PC-3 (cell line): ENCODE results near the gene SLC12A5. TPM values are rescaled to one million over a fixed set of nuclear protein-coding genes. Genes with fewer than 3 reads are reported as not detected.
"Not testable (repeated sequence)": the region's sequence is repeated elsewhere in the genome, so short reads cannot be mapped to it uniquely, and the experiment has no call there.

ENCODE experiments used
- ATAC-seq: fragments of 200-7000 bp; cut with Tn5 transposase; 2 replicates; pipeline ENCODE4 v1.9.1; 2020; ENCODE audit warnings: mild to moderate bottlenecking, moderate library complexity
- BruUV-seq: library from RNA; stranded (reverse); fragments of 400-500 nt; replicated peaks from 2 replicates; lab custom pipeline; 2021; lab: Mats Ljungman, UMichigan
- CTCF ChIA-PET: fragments of 300-600 bp; sonication (Branson Sonifier 250); formaldehyde crosslinking; loops from one replicate; lab custom pipeline; 2022; ENCODE audit warnings: antibody characterized with exemption; lab: Charles Lee
- POLR2A ChIA-PET: fragments of 300-600 bp; sonication (Branson Sonifier 250); formaldehyde crosslinking; loops from one replicate; lab custom pipeline; 2022; ENCODE audit warnings: antibody characterized with exemption; ENCODE audit not compliant: unreplicated experiment; lab: Charles Lee
- DNase-seq: peaks from one replicate; pipeline ENCODE4 v3.0.0-alpha.2; 2015
- H2AFZ ChIP-seq: fragments of 300-600 bp; sonication (generic); 2 replicates; pipeline ENCODE4 v1.6.0; 2016; ENCODE audit warnings: antibody characterized with exemption, low read length
- H3F3A ChIP-seq: fragments of 300-600 bp; sonication (generic); one replicate; pipeline ENCODE4 v1.6.0; 2017; ENCODE audit warnings: antibody characterized with exemption, low read length, control low read depth, mild to moderate bottlenecking; ENCODE audit not compliant: unreplicated experiment
- H3K27ac ChIP-seq: fragments of 300-600 bp; sonication (generic); 2 replicates; pipeline ENCODE4 v1.5.1; 2016; ENCODE audit warnings: mild to moderate bottlenecking, low read length
- H3K27me3 ChIP-seq: fragments of 300-600 bp; sonication (generic); 2 replicates; pipeline ENCODE4 v1.6.1; 2016; ENCODE audit warnings: low read length, mixed read lengths
- H3K36me3 ChIP-seq: fragments of 300-600 bp; sonication (generic); 2 replicates; pipeline ENCODE4 v1.6.1; 2016; ENCODE audit warnings: low read depth, mixed run types, low read length, mixed read lengths
- H3K4me1 ChIP-seq: fragments of 300-600 bp; sonication (generic); 2 replicates; pipeline ENCODE4 v1.5.1; 2016; ENCODE audit warnings: low read length; ENCODE audit not compliant: insufficient read depth
- H3K4me2 ChIP-seq: fragments of 300-600 bp; sonication (generic); 2 replicates; pipeline ENCODE4 v1.6.0; 2016; ENCODE audit warnings: low read length
- H3K4me3 ChIP-seq: fragments of 300-600 bp; sonication (generic); 2 replicates; pipeline ENCODE4 v1.5.1; 2016; ENCODE audit warnings: mild to moderate bottlenecking, low read length, mixed read lengths
- H3K79me2 ChIP-seq: fragments of 300-600 bp; sonication (generic); 2 replicates; pipeline ENCODE4 v1.6.1; 2017; ENCODE audit warnings: low read length, mixed read lengths
- H3K9ac ChIP-seq: fragments of 300-600 bp; sonication (generic); 2 replicates; pipeline ENCODE4 v1.6.0; 2016; ENCODE audit warnings: mild to moderate bottlenecking, low read length
- H3K9me2 ChIP-seq: fragments of 300-600 bp; sonication (generic); replicated peaks from 2 replicates; pipeline ENCODE4 v1.6.1; 2016; ENCODE audit warnings: mixed run types, low read length, mixed read lengths
- H3K9me3 ChIP-seq: fragments of 300-600 bp; sonication (generic); 2 replicates; pipeline ENCODE4 v1.6.1; 2016; ENCODE audit warnings: low read length, mixed read lengths
- H4K20me1 ChIP-seq: fragments of 300-600 bp; sonication (generic); 2 replicates; pipeline ENCODE4 v1.6.1; 2016; ENCODE audit warnings: low read length, mixed read lengths
- EZH2 ChIP-seq: fragments of 300-600 bp; sonication (generic); IDR thresholded peaks from one replicate; pipeline ENCODE4 v1.6.1; 2017; ENCODE audit warnings: antibody characterized with exemption, mild to moderate bottlenecking, low read length; ENCODE audit not compliant: unreplicated experiment
- EZH2phosphoT487 ChIP-seq: fragments of 300-600 bp; sonication (generic); IDR thresholded peaks from 2 replicates; pipeline ENCODE4 v1.6.1; 2018; ENCODE audit warnings: mild to moderate bottlenecking, antibody characterized with exemption, low read length, borderline replicate concordance
- intact Hi-C: fragments of 100-400 bp; cut with micrococcal nuclease; formaldehyde crosslinking; loops from 2 replicates; pipeline ENCODE4 v1.9.0; 2023
- total RNA-seq: library from RNA; depleted of rRNA; stranded (reverse); fragments of >200 nt; gene quantifications from 2 replicates; pipeline ENCODE4 v1.2.3, GENCODE V29; 2014
- TF ChIP-seq, protein P1 (sequence below): fragments of 300-600 bp; sonication (generic); conservative IDR thresholded peaks from 2 replicates; pipeline ENCODE4 v1.5.1; 2017; ENCODE audit warnings: antibody characterized with exemption, low read depth, mild to moderate bottlenecking, low read length

SLC12A5 gene
- total RNA-seq, 1 experiment from 2014 or later, result 2.4 TPM

DNA sequence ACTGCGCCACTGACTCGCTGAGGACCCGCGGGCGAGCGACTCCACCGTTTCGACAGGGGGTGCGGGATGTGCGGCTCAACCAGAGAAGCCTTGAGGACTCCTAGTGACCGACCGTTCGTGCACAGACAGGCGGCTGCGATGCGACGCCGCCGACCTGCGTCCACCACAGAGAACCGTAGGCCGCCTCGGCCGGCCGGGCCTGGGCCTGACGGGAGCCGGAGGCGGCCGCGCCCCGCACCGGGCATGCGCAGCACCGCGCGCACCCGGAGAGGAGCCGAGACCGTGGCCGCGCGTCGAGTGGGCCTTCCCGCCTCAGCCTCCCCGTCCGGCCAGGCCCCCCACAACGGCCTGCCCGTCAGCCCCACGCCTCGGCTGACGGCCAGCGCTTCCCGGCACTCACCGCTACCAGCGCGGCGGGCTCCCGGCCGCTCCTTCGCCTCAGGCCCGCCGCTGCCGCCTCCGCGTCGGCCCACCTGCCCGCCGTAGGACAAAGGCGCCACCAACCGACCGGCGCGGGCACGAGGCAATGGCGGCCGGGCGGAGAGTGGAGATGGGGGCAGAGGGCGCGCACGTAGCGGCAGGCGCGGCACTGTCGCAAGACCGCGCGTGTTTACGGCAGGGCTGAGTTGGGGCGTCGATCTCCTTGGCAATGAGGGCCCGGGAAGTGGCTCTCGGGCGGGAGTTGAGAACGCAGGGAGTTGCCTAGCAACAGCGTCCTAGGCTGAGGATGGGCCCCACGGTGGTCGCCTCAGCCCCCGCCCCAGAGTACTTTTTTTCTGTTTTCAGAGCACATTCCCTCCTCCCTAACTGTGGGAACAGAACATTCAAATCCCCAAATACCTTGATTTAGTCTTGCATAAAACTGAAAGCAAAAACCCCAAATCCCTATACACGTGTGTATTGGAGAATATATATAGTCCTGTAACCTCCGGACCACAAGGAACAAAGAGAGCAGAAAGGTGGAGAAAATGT, 60.7 kb downstream of the SLC12A5 start, which contains the start of gene NCOA5:
Gene NCOA5, minus strand, starts transcription at position 546 of the 972 bp plus-strand sequence. CDS start 10,538 bp downstream, outside the sequence.
- peak; percentile 85 for ATAC-seq
- Histone ChIP-seq H3K27ac (peak within 1 kb of the TSS; percentile 77), H3F3A (no peaks in the 10 kb centered on the region), H3K9ac (peak within 1 kb of the TSS; percentile 96), H3K9me2 (no peaks in the 10 kb centered on the region), H3K4me1 (peaks cover 37% of the 10 kb centered on the region), H3K9me3 (no peaks in the 10 kb centered on the region), H3K4me2 (peak within 1 kb of the TSS; percentile 80), H2AFZ (peak within 1 kb of the TSS; percentile 55), H3K36me3 (no peaks in the 10 kb centered on the region), H4K20me1 (peaks cover 45% of the 10 kb centered on the region), H3K4me3 (peak within 1 kb of the TSS; percentile 76), H3K79me2 (peaks cover 48% of the 10 kb centered on the region), H3K27me3 (no peaks in the 10 kb centered on the region)
- ChIA-PET POLR2A (no interaction called here), CTCF (no interaction called here)
- BruUV-seq, result no TSS peak
- peak; percentile 98 for DNase-seq
- intact Hi-C loops, result no loop called here
- TF ChIP-seq EZH2phosphoT487, result no peak
- TF ChIP-seq, protein P1, sequence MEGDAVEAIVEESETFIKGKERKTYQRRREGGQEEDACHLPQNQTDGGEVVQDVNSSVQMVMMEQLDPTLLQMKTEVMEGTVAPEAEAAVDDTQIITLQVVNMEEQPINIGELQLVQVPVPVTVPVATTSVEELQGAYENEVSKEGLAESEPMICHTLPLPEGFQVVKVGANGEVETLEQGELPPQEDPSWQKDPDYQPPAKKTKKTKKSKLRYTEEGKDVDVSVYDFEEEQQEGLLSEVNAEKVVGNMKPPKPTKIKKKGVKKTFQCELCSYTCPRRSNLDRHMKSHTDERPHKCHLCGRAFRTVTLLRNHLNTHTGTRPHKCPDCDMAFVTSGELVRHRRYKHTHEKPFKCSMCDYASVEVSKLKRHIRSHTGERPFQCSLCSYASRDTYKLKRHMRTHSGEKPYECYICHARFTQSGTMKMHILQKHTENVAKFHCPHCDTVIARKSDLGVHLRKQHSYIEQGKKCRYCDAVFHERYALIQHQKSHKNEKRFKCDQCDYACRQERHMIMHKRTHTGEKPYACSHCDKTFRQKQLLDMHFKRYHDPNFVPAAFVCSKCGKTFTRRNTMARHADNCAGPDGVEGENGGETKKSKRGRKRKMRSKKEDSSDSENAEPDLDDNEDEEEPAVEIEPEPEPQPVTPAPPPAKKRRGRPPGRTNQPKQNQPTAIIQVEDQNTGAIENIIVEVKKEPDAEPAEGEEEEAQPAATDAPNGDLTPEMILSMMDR, result peak; percentile 31

DNA sequence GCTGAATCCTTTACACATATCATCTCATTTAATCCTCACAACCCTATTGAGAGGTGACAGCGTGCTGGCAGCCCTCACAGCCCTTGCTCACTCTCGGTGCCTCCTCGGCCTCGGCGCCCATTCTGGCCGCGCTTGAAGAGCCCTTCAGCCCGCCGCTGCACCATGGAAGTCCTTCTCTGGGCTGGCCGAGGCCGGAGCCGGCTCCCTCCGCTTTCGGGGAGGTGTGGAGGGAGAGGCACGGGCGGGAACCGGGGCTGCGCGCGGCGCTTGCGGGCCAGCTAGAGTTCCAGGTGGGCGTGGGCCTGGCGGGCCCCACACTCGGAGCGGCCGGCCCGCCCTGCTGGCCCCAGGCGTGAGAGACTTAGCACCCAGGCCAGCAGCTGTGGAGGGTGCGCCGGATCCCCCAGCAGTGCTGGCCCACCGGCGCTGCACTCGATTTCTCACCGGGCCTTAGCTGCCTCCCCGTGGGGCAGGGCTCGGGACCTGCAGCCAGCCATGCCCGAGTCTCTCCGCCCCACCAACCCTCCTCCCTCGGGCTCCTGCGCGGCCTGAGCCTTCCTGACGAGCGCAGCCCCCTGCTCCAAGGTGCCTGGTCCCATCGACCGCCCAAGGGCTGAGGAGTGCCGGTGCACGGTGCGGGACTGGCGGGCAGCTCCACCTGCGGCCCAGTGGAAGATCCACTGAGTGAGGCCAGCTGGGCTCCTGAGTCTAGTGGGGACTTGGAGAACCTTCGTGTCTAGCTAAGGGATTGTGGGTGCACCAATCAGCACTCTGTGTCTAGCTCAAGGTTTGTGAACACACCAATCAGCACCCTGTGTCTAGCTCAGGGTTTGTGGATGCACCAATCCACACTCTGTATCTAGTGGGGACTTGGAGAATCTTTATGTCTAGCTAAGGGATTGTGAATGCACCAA, 62.9 kb downstream of the SLC12A5 start:
- H3K27ac ChIP-seq, H2AFZ ChIP-seq, H3K9ac ChIP-seq, DNase-seq, H3K4me2 ChIP-seq, H3K4me3 ChIP-seq, H3K36me3 ChIP-seq, H3K27me3 ChIP-seq, ATAC-seq, H3F3A ChIP-seq, POLR2A ChIA-PET, intact Hi-C loops, BruUV-seq, CTCF ChIA-PET, H3K9me3 ChIP-seq, H3K9me2 ChIP-seq: not testable (repeated sequence)
- H4K20me1 ChIP-seq, result peaks cover 23% of the 10 kb centered on the region
- H3K4me1 ChIP-seq, result peaks cover 15% of the 10 kb centered on the region
- peaks cover 26% of the 10 kb centered on the region for H3K79me2 ChIP-seq

DNA sequence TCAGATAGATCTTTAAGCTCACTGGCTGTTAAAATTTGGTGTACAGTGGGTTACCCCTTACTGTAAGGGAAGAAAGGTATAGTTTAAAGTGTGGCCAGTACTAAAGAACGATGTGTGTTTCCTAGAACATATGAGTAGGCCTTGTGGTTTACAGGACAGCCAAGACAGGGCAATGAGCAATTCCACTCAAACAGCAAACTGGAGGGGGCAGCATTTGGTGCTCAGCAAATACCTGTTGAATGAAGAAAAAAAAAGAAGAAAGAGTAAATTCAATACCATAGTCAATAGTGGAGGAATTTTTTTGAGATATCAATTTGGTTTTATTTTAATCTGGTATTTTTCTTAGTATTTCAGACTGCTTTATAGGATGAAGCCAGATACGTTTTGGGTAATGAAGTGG, 64.5 kb downstream of the SLC12A5 start:
- CTCF ChIA-PET, result no interaction called here
- POLR2A ChIA-PET, result no interaction called here

More for the DNA sequence above, 64.5 kb downstream of the SLC12A5 start:
- H3K27me3 ChIP-seq, result peaks cover 2% of the 10 kb centered on the region
- no peak overlapping the region for H3K4me3 ChIP-seq
- H3K27ac ChIP-seq, result no peak overlapping the region
- no peaks in the 10 kb centered on the region for H3F3A ChIP-seq
- H3K4me1 ChIP-seq, result 0 out of 2 replicates have a peak, but pooled peaks cover 4% of the 10 kb centered on the region
- TF ChIP-seq, protein P1, result peak; percentile 53
- TF ChIP-seq EZH2, result no peak
- ATAC-seq (no peak), DNase-seq (peak; percentile 41)
- no peak overlapping the region for H2AFZ ChIP-seq
- intact Hi-C loops, result no loop called here
- peaks cover 10% of the 10 kb centered on the region for H3K79me2 ChIP-seq
- H3K4me2 ChIP-seq, result no peak overlapping the region
- H4K20me1 ChIP-seq, result peaks cover 7% of the 10 kb centered on the region
- no peaks in the 10 kb centered on the region for H3K9me3 ChIP-seq
- H3K36me3 ChIP-seq, result no peaks in the 10 kb centered on the region
- H3K9me2 ChIP-seq, result no peaks in the 10 kb centered on the region
- no peak overlapping the region for H3K9ac ChIP-seq
- BruUV-seq, result no TSS peak
